Measurements from ENCODE around the gene LILRB5.
"Not testable (repeated sequence)": the region's sequence is repeated elsewhere in the genome, so short reads cannot be mapped to it uniquely, and the experiment has no call there.

Gene LILRB5

GRCh38 chr19:54257116-54257480 is at the start of gene LILRB5:
Gene LILRB5, minus strand, starts transcription at chr19:54257273. Its CDS starts 80 bp downstream, at chr19:54257193.
- Mint-ChIP-seq H3K36me3 (ENCODE audit: low read depth) (no peaks in the 10 kb centered on the region), H3K27ac (no peak within 1 kb of the TSS), H3K9me3 (no peaks in the 10 kb centered on the region), H3K4me1 (ENCODE audit: low read depth) (no peaks in the 10 kb centered on the region), H3K4me3 (no peak within 1 kb of the TSS), H3K27me3 (peaks cover 18% of the 10 kb centered on the region)
- DNase-seq, result no peak

- no peak overlapping the region for H3K27ac Mint-ChIP-seq
- no peaks in the 10 kb centered on the region for H3K36me3 Mint-ChIP-seq (ENCODE audit: low read depth)
- H3K9me3 Mint-ChIP-seq, result no peaks in the 10 kb centered on the region
- no peak overlapping the region for H3K4me3 Mint-ChIP-seq
- peaks cover 15% of the 10 kb centered on the region for H3K27me3 Mint-ChIP-seq
- peaks cover 14% of the 10 kb centered on the region for H3K4me1 Mint-ChIP-seq (ENCODE audit: low read depth)
- no peak for DNase-seq
Measured at GRCh38 chr19:54305141-54305540, 48.1 kb upstream of the LILRB5 start.

GRCh38 chr19:54302257-54302656 is 45.2 kb upstream of the LILRB5 start:
- Mint-ChIP-seq H3K4me1 (ENCODE audit: low read depth) (peaks cover 14% of the 10 kb centered on the region), H3K4me3 (no peak overlapping the region), H3K36me3 (ENCODE audit: low read depth) (no peaks in the 10 kb centered on the region), H3K27me3 (peaks cover 18% of the 10 kb centered on the region), H3K9me3 (no peaks in the 10 kb centered on the region), H3K27ac (no peak overlapping the region)
- no peak for DNase-seq

GRCh38 chr19:54299515-54299914 is 42.4 kb upstream of the LILRB5 start:
- no peaks in the 10 kb centered on the region for H3K36me3 Mint-ChIP-seq (ENCODE audit: low read depth)
- H3K27ac Mint-ChIP-seq, result no peak overlapping the region
- H3K9me3 Mint-ChIP-seq, result no peaks in the 10 kb centered on the region
- peaks cover 8% of the 10 kb centered on the region for H3K4me1 Mint-ChIP-seq (ENCODE audit: low read depth)
- DNase-seq, result no peak
- H3K27me3 Mint-ChIP-seq, result peaks cover 11% of the 10 kb centered on the region
- H3K4me3 Mint-ChIP-seq, result no peak overlapping the region

- Mint-ChIP-seq H3K27ac (no peak overlapping the region), H3K4me1 (ENCODE audit: low read depth) (peaks cover 6% of the 10 kb centered on the region), H3K27me3 (peaks cover 9% of the 10 kb centered on the region), H3K9me3 (no peaks in the 10 kb centered on the region), H3K36me3 (ENCODE audit: low read depth) (no peaks in the 10 kb centered on the region), H3K4me3 (no peak overlapping the region)
- no peak for DNase-seq
Measured at GRCh38 chr19:54299126-54299498, 42.0 kb upstream of the LILRB5 start.

- DNase-seq, result no peak
- H3K4me3 Mint-ChIP-seq, result no peak overlapping the region
- H3K27me3 Mint-ChIP-seq, result peaks cover 11% of the 10 kb centered on the region
- H3K4me1 Mint-ChIP-seq (ENCODE audit: low read depth), result no peaks in the 10 kb centered on the region
- no peaks in the 10 kb centered on the region for H3K36me3 Mint-ChIP-seq (ENCODE audit: low read depth)
- no peaks in the 10 kb centered on the region for H3K9me3 Mint-ChIP-seq
- no peak overlapping the region for H3K27ac Mint-ChIP-seq
Measured at GRCh38 chr19:54298357-54299125, 41.5 kb upstream of the LILRB5 start.

GRCh38 chr19:54297759-54298305 is 40.8 kb upstream of the LILRB5 start:
- no peaks in the 10 kb centered on the region for H3K9me3 Mint-ChIP-seq
- no peak for DNase-seq
- no peaks in the 10 kb centered on the region for H3K4me1 Mint-ChIP-seq (ENCODE audit: low read depth)
- no peak overlapping the region for H3K27ac Mint-ChIP-seq
- no peak overlapping the region for H3K4me3 Mint-ChIP-seq
- no peaks in the 10 kb centered on the region for H3K36me3 Mint-ChIP-seq (ENCODE audit: low read depth)
- H3K27me3 Mint-ChIP-seq, result peaks cover 16% of the 10 kb centered on the region

- no peak for DNase-seq
- H3K4me1 Mint-ChIP-seq (ENCODE audit: low read depth), result no peaks in the 10 kb centered on the region
- H3K9me3 Mint-ChIP-seq, result no peaks in the 10 kb centered on the region
- no peak overlapping the region for H3K4me3 Mint-ChIP-seq
- peaks cover 27% of the 10 kb centered on the region for H3K27me3 Mint-ChIP-seq
- no peak overlapping the region for H3K27ac Mint-ChIP-seq
- H3K36me3 Mint-ChIP-seq (ENCODE audit: low read depth), result no peaks in the 10 kb centered on the region
Measured at GRCh38 chr19:54294539-54294938, 37.5 kb upstream of the LILRB5 start.

- not testable (repeated sequence) for H3K36me3 Mint-ChIP-seq (ENCODE audit: low read depth); H3K4me1 Mint-ChIP-seq (ENCODE audit: low read depth)
- peaks cover 25% of the 10 kb centered on the region for H3K27me3 Mint-ChIP-seq
Measured at GRCh38 chr19:54289160-54289559, 32.1 kb upstream of the LILRB5 start.

GRCh38 chr19:54287456-54287855 is 30.4 kb upstream of the LILRB5 start:
- Mint-ChIP-seq H3K4me3 (no peak overlapping the region), H3K9me3 (no peaks in the 10 kb centered on the region), H3K27ac (no peak overlapping the region), H3K27me3 (peaks cover 22% of the 10 kb centered on the region), H3K4me1 (ENCODE audit: low read depth) (no peaks in the 10 kb centered on the region), H3K36me3 (ENCODE audit: low read depth) (no peaks in the 10 kb centered on the region)
- no peak for DNase-seq

More at GRCh38 chr19:54289160-54289559, 32.1 kb upstream of the LILRB5 start:
- not testable (repeated sequence) for DNase-seq, H3K4me3 Mint-ChIP-seq, H3K27ac Mint-ChIP-seq, H3K9me3 Mint-ChIP-seq

GRCh38 chr19:54286283-54286682 is 29.2 kb upstream of the LILRB5 start:
- not testable (repeated sequence) for H3K27ac Mint-ChIP-seq; H3K9me3 Mint-ChIP-seq; H3K36me3 Mint-ChIP-seq (ENCODE audit: low read depth); DNase-seq; H3K4me1 Mint-ChIP-seq (ENCODE audit: low read depth); H3K4me3 Mint-ChIP-seq
- peaks cover 34% of the 10 kb centered on the region for H3K27me3 Mint-ChIP-seq

GRCh38 chr19:54285427-54286056 is 28.5 kb upstream of the LILRB5 start:
- H3K4me3 Mint-ChIP-seq; H3K9me3 Mint-ChIP-seq; H3K27ac Mint-ChIP-seq; H3K36me3 Mint-ChIP-seq (ENCODE audit: low read depth); DNase-seq; H3K4me1 Mint-ChIP-seq (ENCODE audit: low read depth): not testable (repeated sequence)
- H3K27me3 Mint-ChIP-seq, result peaks cover 38% of the 10 kb centered on the region

GRCh38 chr19:54282686-54283470 is 25.8 kb upstream of the LILRB5 start:
- Mint-ChIP-seq H3K9me3 (no peaks in the 10 kb centered on the region), H3K27me3 (peaks cover 53% of the 10 kb centered on the region), H3K27ac (no peak overlapping the region), H3K36me3 (ENCODE audit: low read depth) (no peaks in the 10 kb centered on the region), H3K4me1 (ENCODE audit: low read depth) (no peaks in the 10 kb centered on the region), H3K4me3 (no peak overlapping the region)
- no peak for DNase-seq

- not testable (repeated sequence) for H3K27ac Mint-ChIP-seq; H3K9me3 Mint-ChIP-seq; H3K4me1 Mint-ChIP-seq (ENCODE audit: low read depth); H3K4me3 Mint-ChIP-seq; DNase-seq; H3K36me3 Mint-ChIP-seq (ENCODE audit: low read depth)
- peaks cover 58% of the 10 kb centered on the region for H3K27me3 Mint-ChIP-seq
Measured at GRCh38 chr19:54281729-54282075, 24.6 kb upstream of the LILRB5 start.
